Measurements from ENCODE around the gene CXXC5. TPM values are rescaled to one million over a fixed set of nuclear protein-coding genes. Genes with fewer than 3 reads are reported as not detected.

Gene CXXC5
- total and polyA plus RNA-seq, 2 of the 4 experiments (the other 2 are of a cell fraction): 24.9 to 35.7 TPM

- H3K4me1 ChIP-seq (ENCODE audit: control insufficient read depth, insufficient read depth, low read length): peaks cover 30% of the 10 kb centered on the region
- peak overlapping the region; percentile 10; the same call in 1 of the 2 replicates for H3K23ac ChIP-seq (ENCODE audit: low read depth, low read length)
- H2BK20ac ChIP-seq (ENCODE audit: low read depth, low read length): no peak overlapping the region
- WGBS, 2 experiments (ENCODE audit: extremely low coverage in 2 of 2, insufficient read length in 1 of 2): 59% methylated on average over 8 of the region's 20 CpGs; no CpG with 5 or more reads in 1 of the 2 experiments
- DNase-seq (no peak), ATAC-seq (ENCODE audit: low read depth) (no peak)
- H2BK15ac ChIP-seq (ENCODE audit: low read depth, low read length): no peak overlapping the region
- H3K4ac ChIP-seq (ENCODE audit: low read depth, low read length): peak overlapping the region; percentile 18
- no TSS peak for BruUV-seq (replicated peaks)
- intact Hi-C loops (cut with micrococcal nuclease): no loop called here
- H4K91ac ChIP-seq (ENCODE audit: insufficient read depth, low read depth, low read length): peak overlapping the region; percentile 29; the same call in 1 of the 2 replicates
- H3K9me1 ChIP-seq (ENCODE audit: insufficient read depth, low read length): peaks cover 32% of the 10 kb centered on the region
- no peak overlapping the region for H4K5ac ChIP-seq (ENCODE audit: low read depth, low read length)
- H3K14ac ChIP-seq (replicated peaks; ENCODE audit: low read depth, low read length): peak overlapping the region; percentile 7; the same call in 1 of the 2 replicates
- no peak overlapping the region for H2BK5ac ChIP-seq (ENCODE audit: low read depth, low read length, poor library complexity, severe bottlenecking)
- H3K56ac ChIP-seq (ENCODE audit: extremely low read depth, insufficient read depth, low read length): no peak overlapping the region
- H4K8ac ChIP-seq (ENCODE audit: low read depth in 2 of 2, low read length in 2 of 2): peak overlapping the region in 1 of 2 experiments; percentile 69; a peak in 1 of 4 replicates
- no peaks in the 10 kb centered on the region for H3K27me3 ChIP-seq (ENCODE audit: control insufficient read depth, insufficient read depth, low read length)
- H2AFZ ChIP-seq (replicated peaks; ENCODE audit: low read length, poor library complexity): peak overlapping the region; percentile 69
- in situ Hi-C loops (cut with MboI; ENCODE audit: low sequenced_read_pairs): no loop called here
- H3K9ac ChIP-seq (ENCODE audit: low read depth, low read length): no peak overlapping the region; the same call in 1 of the 2 replicates
- H2BK120ac ChIP-seq (ENCODE audit: low read depth, low read length): peak overlapping the region; percentile 7; the same call in 1 of the 2 replicates
- H3K27ac ChIP-seq (ENCODE audit: insufficient read depth, low read length): peak overlapping the region; percentile 30; the same call in 1 of the 2 replicates
- TF ChIP-seq RAD21 (IDR thresholded peaks at IDR 0.05; ENCODE audit: low read length): no peak
- no peak for TF ChIP-seq CHD1 (IDR thresholded peaks at IDR 0.05; ENCODE audit: low read depth, low read length)
- no peak for TF ChIP-seq ELK1 (IDR thresholded peaks at IDR 0.05; ENCODE audit: borderline replicate concordance, low read depth, low read length)
- H3K79me1 ChIP-seq (ENCODE audit: low read depth in 1 of 2, low read length in 2 of 2): peaks cover 30 to 86% of the 10 kb centered on the region in 2 experiments
- dilution Hi-C loops (cut with HindIII; ENCODE audit: low sequenced_read_pairs, unreplicated experiment): no loop called here
- no peak overlapping the region for H3K4me3 ChIP-seq (ENCODE audit: insufficient read depth, low read depth, low read length)
- H2AK9ac ChIP-seq (replicated peaks; ENCODE audit: low read depth, low read length, poor library complexity): peak overlapping the region; percentile 67
- no peaks in the 10 kb centered on the region for H3K9me3 ChIP-seq (ENCODE audit: control insufficient read depth, insufficient read depth, low read length)
- peaks cover 32% of the 10 kb centered on the region for H4K20me1 ChIP-seq (ENCODE audit: insufficient read depth, low read length)
- H3K4me2 ChIP-seq (ENCODE audit: low read depth, low read length): no peak overlapping the region
- ChIA-PET CTCF (no interaction called here), POLR2A (ENCODE audit: unreplicated experiment) (no interaction called here)
- 0 out of 2 replicates have a peak overlapping the region, but pooled peaks have one; percentile 86 for H2AK5ac ChIP-seq (ENCODE audit: low read depth, low read length)
- peaks cover 3% of the 10 kb centered on the region; the same call in 1 of the 2 replicates for H3K36me3 ChIP-seq (ENCODE audit: control insufficient read depth, insufficient read depth, low read length)
- no peak overlapping the region for H3K18ac ChIP-seq (ENCODE audit: low read depth, low read length)
These were observed 23.1 kb downstream of the CXXC5 start for GRCh38 chr5:139671096-139671841.

Measured in IMR-90 (cell line).